Stimulated activated CD8-positive, alpha-beta memory T cell treated with anti-CD3 and anti-CD28 coated beads, Interleukin-12 subunit alpha, Interleukin-12 subunit beta, amount 100 ng/mL, for 1 hour (primary cell): ENCODE data around the gene UBE3C.
A peak's percentile ranks its signal among the peaks of the same experiment; 100 is the strongest.
"Not testable (repeated sequence)": the region's sequence is repeated elsewhere in the genome, so short reads cannot be mapped to it uniquely, and the experiment has no call there.

Source experiments
- DNase-seq: peaks from one replicate; pipeline ENCODE4 v3.0.0-alpha.2; 2020; ENCODE audit warnings: low read depth

The UBE3C gene

GRCh38 chr7:157273208-157274093 is 134.7 kb downstream of the UBE3C start:
- DNase-seq, result peak; percentile 49

- DNase-seq, result not testable (repeated sequence)
Observed at GRCh38 chr7:157274094-157274634, 135.4 kb downstream of the UBE3C start.

- no peak for DNase-seq
Observed at GRCh38 chr7:157274991-157275427, 136.3 kb downstream of the UBE3C start.

GRCh38 chr7:157276091-157276561 is 137.4 kb downstream of the UBE3C start:
- no peak for DNase-seq

GRCh38 chr7:157276731-157277562 is 138.2 kb downstream of the UBE3C start:
- no peak for DNase-seq

- DNase-seq, result not testable (repeated sequence)
Observed at GRCh38 chr7:157277568-157277967, 138.8 kb downstream of the UBE3C start.

- DNase-seq, result no peak
Observed at GRCh38 chr7:157278167-157278790, 139.6 kb downstream of the UBE3C start.

- no peak for DNase-seq
Observed at GRCh38 chr7:157278791-157279724, 140.3 kb downstream of the UBE3C start.

GRCh38 chr7:157279741-157280215 is 141.1 kb downstream of the UBE3C start:
- DNase-seq, result no peak

GRCh38 chr7:157280216-157280841 is 141.6 kb downstream of the UBE3C start:
- DNase-seq, result no peak

- DNase-seq, result no peak
Observed at GRCh38 chr7:157281221-157281998, 142.7 kb downstream of the UBE3C start.

- DNase-seq, result no peak
Observed at GRCh38 chr7:157282141-157282801, 143.5 kb downstream of the UBE3C start.

- no peak for DNase-seq
Observed at GRCh38 chr7:157284229-157285014, 145.7 kb downstream of the UBE3C start.

- no peak for DNase-seq
Observed at GRCh38 chr7:157291404-157292080, 152.8 kb downstream of the UBE3C start.

GRCh38 chr7:157292258-157292657 is 153.5 kb downstream of the UBE3C start:
- no peak for DNase-seq

- no peak for DNase-seq
Observed at GRCh38 chr7:157292770-157293412, 154.2 kb downstream of the UBE3C start.

GRCh38 chr7:157293413-157293788 is 154.7 kb downstream of the UBE3C start:
- DNase-seq, result no peak
